ENCODE data around the gene PRDM4. TPM values are rescaled to one million over a fixed set of nuclear protein-coding genes. Genes with fewer than 3 reads are reported as not detected.

PRDM4 gene
- total and polyA plus RNA-seq, 2 of the 13 experiments (the other 11 are each of a cell fraction or from before 2014, with no cell fraction given) = 9.9 to 15.3 TPM

- DNase-seq (ENCODE audit: low spot score) (no peak), FAIRE-seq (no peak), ATAC-seq (no peak)
- H3K9ac ChIP-seq (ENCODE audit: insufficient read depth, low read depth, low read length) = no peak overlapping the region
- H2AFZ ChIP-seq (ENCODE audit: low read length) = no peak overlapping the region
- intact Hi-C loops (cut with micrococcal nuclease; ENCODE audit: unreplicated experiment) = no loop called here
- H3K27ac ChIP-seq (ENCODE audit: extremely low read length, insufficient read depth, low read length) = no peak overlapping the region
- H3K79me2 ChIP-seq (ENCODE audit: insufficient read depth, low read length) = no peaks in the 10 kb centered on the region
- H3K27me3 ChIP-seq (ENCODE audit: control insufficient read depth in 1 of 2, insufficient read depth in 2 of 2, low read length in 2 of 2) = peaks cover 1 to 37% of the 10 kb centered on the region in 2 experiments
- ChIA-PET CTCF (ENCODE audit: low intra/inter-chr PET ratio, low total read pairs) (no interaction called here), POLR2A (no interaction called here)
- no TSS peak for BruUV-seq (replicated peaks)
- H3K4me1 ChIP-seq (ENCODE audit: insufficient read depth, low read length) = no peaks in the 10 kb centered on the region; the same call in 1 of the 2 replicates
- H3K36me3 ChIP-seq (replicated peaks in 1 of 2; ENCODE audit: control insufficient read depth in 1 of 2, insufficient read depth in 2 of 2, low read length in 2 of 2) = no peaks in the 10 kb centered on the region
- H4K20me1 ChIP-seq (ENCODE audit: insufficient read depth, low read length) = no peaks in the 10 kb centered on the region
- no peaks in the 10 kb centered on the region for H3K9me3 ChIP-seq (ENCODE audit: low read length)
- 5% methylated on average over 6 of the region's 6 CpGs for WGBS (ENCODE audit: low lambda C conversion rate)
- H3K4me3 ChIP-seq (replicated peaks in 1 of 3; ENCODE audit: insufficient read depth in 1 of 3, low read depth in 2 of 3, low read length in 3 of 3) = no peak overlapping the region
- in situ Hi-C loops (cut with HindIII; ENCODE audit: extremely low pct_ligation_motif_present, low pct_unique_long_range_greater_than_20kb) = no loop called here
- TF ChIP-seq ZNF121 (CRISPR knock-in tag; IDR thresholded peaks at IDR 0.05) = no peak
- TF ChIP-seq ATF1 (CRISPR knock-in tag; IDR thresholded peaks at IDR 0.05) = no peak
- no peak for TF ChIP-seq ZFAT (CRISPR knock-in tag; conservative IDR thresholded peaks at IDR 0.05)
- TF ChIP-seq RNF219 (CRISPR knock-in tag; IDR thresholded peaks at IDR 0.05) = no peak
- TF ChIP-seq JUNB (CRISPR knock-in tag; IDR thresholded peaks at IDR 0.05; ENCODE audit: borderline replicate concordance) = no peak
- TF ChIP-seq IRF1 (CRISPR knock-in tag; IDR thresholded peaks at IDR 0.05; ENCODE audit: low read depth) = no peak
- TF ChIP-seq PAX8 (CRISPR knock-in tag; IDR thresholded peaks at IDR 0.05; ENCODE audit: borderline replicate concordance) = no peak
- no peak for TF ChIP-seq TBL1XR1 (IDR thresholded peaks at IDR 0.05; ENCODE audit: borderline replicate concordance, low read length, partially characterized antibody)
- no peak for TF ChIP-seq ZKSCAN1 (IDR thresholded peaks at IDR 0.05; ENCODE audit: low read length)
- no peak for TF ChIP-seq ZMAT3 (CRISPR knock-in tag; conservative IDR thresholded peaks at IDR 0.05)
- TF ChIP-seq ZNF737 (CRISPR knock-in tag; IDR thresholded peaks at IDR 0.05; ENCODE audit: borderline replicate concordance) = no peak
- no peak for TF ChIP-seq ZNF556 (CRISPR knock-in tag; IDR thresholded peaks at IDR 0.05; ENCODE audit: borderline replicate concordance)
- no peak for TF ChIP-seq PRDM10 (CRISPR knock-in tag; IDR thresholded peaks at IDR 0.05; ENCODE audit: low read depth)
- no peak overlapping the region for H3K4me2 ChIP-seq (ENCODE audit: low read depth, low read length)
Observed at GRCh38 chr12:107776171-107776570, 15.2 kb upstream of the PRDM4 start.
